Measurements from ENCODE around the gene CEPT1. TPM values are rescaled to one million over a fixed set of nuclear protein-coding genes. Genes with fewer than 3 reads are reported as not detected.

CEPT1 gene
- total and polyA plus RNA-seq, 2 donors (not counting 1 experiment from before 2014, with no cell fraction given), result 26.4 to 74.5 TPM

GRCh38 chr1:111221633-111222291 lies 81.7 kb downstream of the CEPT1 start:
- H3K27me3 ChIP-seq (ENCODE audit: control insufficient read depth, insufficient read depth, low read length), result no peaks in the 10 kb centered on the region
- H3K36me3 ChIP-seq (ENCODE audit: control insufficient read depth, insufficient read depth, low read length), result no peaks in the 10 kb centered on the region
- H3K9ac ChIP-seq (ENCODE audit: insufficient read depth, low read length), result no peak overlapping the region
- no peaks in the 10 kb centered on the region for H3K4me1 ChIP-seq (ENCODE audit: control insufficient read depth, extremely low read depth, insufficient read depth, low read length)
- H4K20me1 ChIP-seq (ENCODE audit: control insufficient read depth, extremely low read depth, insufficient read depth, low read length), result no peaks in the 10 kb centered on the region
- H3K27ac ChIP-seq (ENCODE audit: insufficient read depth, low read length), result no peak overlapping the region
- TF ChIP-seq EZH2 (IDR thresholded peaks at IDR 0.05; ENCODE audit: low read length, missing control alignments), result no peak
- TF ChIP-seq, protein P1, sequence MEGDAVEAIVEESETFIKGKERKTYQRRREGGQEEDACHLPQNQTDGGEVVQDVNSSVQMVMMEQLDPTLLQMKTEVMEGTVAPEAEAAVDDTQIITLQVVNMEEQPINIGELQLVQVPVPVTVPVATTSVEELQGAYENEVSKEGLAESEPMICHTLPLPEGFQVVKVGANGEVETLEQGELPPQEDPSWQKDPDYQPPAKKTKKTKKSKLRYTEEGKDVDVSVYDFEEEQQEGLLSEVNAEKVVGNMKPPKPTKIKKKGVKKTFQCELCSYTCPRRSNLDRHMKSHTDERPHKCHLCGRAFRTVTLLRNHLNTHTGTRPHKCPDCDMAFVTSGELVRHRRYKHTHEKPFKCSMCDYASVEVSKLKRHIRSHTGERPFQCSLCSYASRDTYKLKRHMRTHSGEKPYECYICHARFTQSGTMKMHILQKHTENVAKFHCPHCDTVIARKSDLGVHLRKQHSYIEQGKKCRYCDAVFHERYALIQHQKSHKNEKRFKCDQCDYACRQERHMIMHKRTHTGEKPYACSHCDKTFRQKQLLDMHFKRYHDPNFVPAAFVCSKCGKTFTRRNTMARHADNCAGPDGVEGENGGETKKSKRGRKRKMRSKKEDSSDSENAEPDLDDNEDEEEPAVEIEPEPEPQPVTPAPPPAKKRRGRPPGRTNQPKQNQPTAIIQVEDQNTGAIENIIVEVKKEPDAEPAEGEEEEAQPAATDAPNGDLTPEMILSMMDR (conservative IDR thresholded peaks at IDR 0.05 in 1 of 2, IDR thresholded peaks at IDR 0.05 in 1 of 2; ENCODE audit: low read depth in 1 of 2, low read length in 2 of 2), result peak in 1 of 2 donors; percentile 8
- H2AFZ ChIP-seq (ENCODE audit: low read length), result no peak overlapping the region
- H3K9me3 ChIP-seq (ENCODE audit: control insufficient read depth, insufficient read depth, low read depth, low read length), result no peaks in the 10 kb centered on the region
- H3K79me2 ChIP-seq (ENCODE audit: control insufficient read depth, insufficient read depth, low read length), result no peaks in the 10 kb centered on the region
- no peak overlapping the region for H3K4me3 ChIP-seq (replicated peaks in 1 of 4; ENCODE audit: control extremely low read depth in 1 of 4, insufficient read depth in 1 of 4, low read depth in 3 of 4, low read length in 4 of 4)
- H3K4me2 ChIP-seq (ENCODE audit: extremely low read depth, insufficient read depth, low read length), result no peak overlapping the region
- DNase-seq (ENCODE audit: low read depth in 2 of 2), result peak; percentile 14 to 36

GRCh38 chr1:111222308-111223125 lies 82.5 kb downstream of the CEPT1 start:
- Histone ChIP-seq H4K20me1 (ENCODE audit: control insufficient read depth, extremely low read depth, insufficient read depth, low read length) (no peaks in the 10 kb centered on the region), H2AFZ (ENCODE audit: low read length) (no peak overlapping the region), H3K9me3 (ENCODE audit: control insufficient read depth, insufficient read depth, low read depth, low read length) (no peaks in the 10 kb centered on the region), H3K27ac (ENCODE audit: insufficient read depth, low read length) (no peak overlapping the region), H3K9ac (ENCODE audit: insufficient read depth, low read length) (no peak overlapping the region), H3K4me3 (replicated peaks in 1 of 4; ENCODE audit: control extremely low read depth in 1 of 4, insufficient read depth in 1 of 4, low read depth in 3 of 4, low read length in 4 of 4) (no peak overlapping the region), H3K4me2 (ENCODE audit: extremely low read depth, insufficient read depth, low read length) (no peak overlapping the region), H3K4me1 (ENCODE audit: control insufficient read depth, extremely low read depth, insufficient read depth, low read length) (no peaks in the 10 kb centered on the region), H3K79me2 (ENCODE audit: control insufficient read depth, insufficient read depth, low read length) (no peaks in the 10 kb centered on the region), H3K27me3 (ENCODE audit: control insufficient read depth, insufficient read depth, low read length) (no peaks in the 10 kb centered on the region), H3K36me3 (ENCODE audit: control insufficient read depth, insufficient read depth, low read length) (no peaks in the 10 kb centered on the region)
- DNase-seq (ENCODE audit: low read depth in 2 of 2), result peak; percentile 49 to 61
- TF ChIP-seq EZH2 (IDR thresholded peaks at IDR 0.05; ENCODE audit: low read length, missing control alignments), result no peak
- TF ChIP-seq, protein P1 (conservative IDR thresholded peaks at IDR 0.05 in 1 of 2, IDR thresholded peaks at IDR 0.05 in 1 of 2; ENCODE audit: low read depth in 1 of 2, low read length in 2 of 2), result peak; percentile 92 to 98

DNA sequence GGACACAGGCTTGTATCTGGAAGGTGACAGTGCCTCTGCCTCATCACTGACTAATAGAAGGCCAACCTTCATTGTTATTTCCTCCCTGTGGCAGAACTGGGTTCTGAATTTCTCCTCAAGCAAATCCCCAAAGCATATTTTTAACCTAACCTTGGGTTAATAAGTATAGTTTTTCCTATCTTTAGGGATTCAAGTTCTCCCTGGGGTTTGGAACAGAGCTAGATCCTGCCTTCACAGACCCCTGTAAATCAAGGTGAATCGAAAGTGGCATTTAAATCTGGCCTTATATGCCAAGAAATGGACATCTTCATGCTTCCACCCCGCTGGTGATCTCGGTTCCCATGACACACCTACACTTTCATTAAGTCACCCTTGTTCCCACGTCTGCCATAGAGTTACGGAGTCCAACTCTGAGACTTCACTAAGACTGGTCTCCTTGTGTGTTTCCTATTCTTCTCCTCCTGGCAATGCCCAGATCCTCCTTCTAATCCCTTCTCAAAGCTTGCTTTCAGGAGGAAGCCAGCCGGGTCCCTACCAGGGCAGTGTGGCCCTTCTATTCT lies 83.2 kb downstream of the CEPT1 start:
- TF ChIP-seq, protein P1 (conservative IDR thresholded peaks at IDR 0.05 in 1 of 2, IDR thresholded peaks at IDR 0.05 in 1 of 2; ENCODE audit: low read depth in 1 of 2, low read length in 2 of 2), result no peak
- no peak for TF ChIP-seq EZH2 (IDR thresholded peaks at IDR 0.05; ENCODE audit: low read length, missing control alignments)
- H2AFZ ChIP-seq (ENCODE audit: low read length), result no peak overlapping the region

More for the DNA sequence above, 83.2 kb downstream of the CEPT1 start:
- Histone ChIP-seq H3K9ac (ENCODE audit: insufficient read depth, low read length) (no peak overlapping the region), H3K4me2 (ENCODE audit: extremely low read depth, insufficient read depth, low read length) (no peak overlapping the region), H3K27me3 (ENCODE audit: control insufficient read depth, insufficient read depth, low read length) (no peaks in the 10 kb centered on the region), H3K36me3 (ENCODE audit: control insufficient read depth, insufficient read depth, low read length) (no peaks in the 10 kb centered on the region), H3K4me1 (ENCODE audit: control insufficient read depth, extremely low read depth, insufficient read depth, low read length) (no peaks in the 10 kb centered on the region), H3K9me3 (ENCODE audit: control insufficient read depth, insufficient read depth, low read depth, low read length) (no peaks in the 10 kb centered on the region), H3K27ac (ENCODE audit: insufficient read depth, low read length) (no peak overlapping the region), H4K20me1 (ENCODE audit: control insufficient read depth, extremely low read depth, insufficient read depth, low read length) (no peaks in the 10 kb centered on the region), H3K4me3 (replicated peaks in 1 of 4; ENCODE audit: control extremely low read depth in 1 of 4, insufficient read depth in 1 of 4, low read depth in 3 of 4, low read length in 4 of 4) (no peak overlapping the region), H3K79me2 (ENCODE audit: control insufficient read depth, insufficient read depth, low read length) (no peaks in the 10 kb centered on the region)
- DNase-seq (ENCODE audit: low read depth in 2 of 2), result no peak

Data from fibroblast of lung (primary cell).